K562 (cell line): Measurements from ENCODE around the gene SIRT4. TPM values are rescaled to one million over a fixed set of nuclear protein-coding genes. Genes with fewer than 3 reads are reported as not detected.
A peak's percentile ranks its signal among the peaks of the same experiment; 100 is the strongest.

Source experiments
- ATF1 ChIP-seq, 2 experiments: fragments of 450-650 bp in 1 of 2; IDR thresholded peaks; 2 replicates each; pipeline ENCODE4 v1.6.1; 2016; ENCODE audit warnings: missing compliant biosample characterization in 1 of 2, missing genetic modification characterization in 1 of 2
- KDM5B ChIP-seq: fragments of 200-600 bp; sonication (generic); IDR thresholded peaks from 2 replicates; pipeline ENCODE4 v1.6.1; 2012; ENCODE audit warnings: low read depth, mild to moderate bottlenecking, moderate library complexity, low read length, control low read depth, inconsistent platforms; ENCODE audit not compliant: insufficient replicate concordance
- ZBTB8A ChIP-seq: fragments of 450-650 bp; IDR thresholded peaks from 2 replicates; pipeline ENCODE4 v1.6.1; 2018; ENCODE audit warnings: mild to moderate bottlenecking, moderate library complexity; ENCODE audit not compliant: partially characterized antibody
- polyA plus RNA-seq, 8 experiments: library from polyadenylated mRNA; depleted of rRNA in 4 of 8; stranded (reverse) in 5 of 8; unstranded in 3 of 8; fragments of >200 nt; fragmentation: Nextera tagmentation in 2 of 8; fragmentation: Illumina TruSeq in 1 of 8; extraction: Ambion mirVana in 2 of 8; extraction: Trizol in 1 of 8; gene quantifications; 2 replicates each; pipeline versions ENCODE4 v1.2.1 to v1.2.3, GENCODE V29; 2011 to 2014; ENCODE audit warnings: inconsistent platforms in 1 of 8, missing spikeins in 1 of 8
- total RNA-seq, 7 experiments: library from RNA; depleted of rRNA in 6 of 7; stranded (reverse); fragments of >200 nt in 6 of 7; fragmentation: Illumina TruSeq in 2 of 7; extraction: Trizol in 2 of 7; gene quantifications; 2 replicates each; pipeline versions ENCODE4 v1.2.1 to v1.2.3, GENCODE V29; 2011 to 2021; ENCODE audit warnings: low replicate concordance in 1 of 7
- TF ChIP-seq, protein P1 (sequence below): fragments of 250-450 bp; sonication (Bioruptor Pico); IDR thresholded peaks from 2 replicates; pipeline ENCODE4 v1.8.0; 2021; ENCODE audit warnings: moderate library complexity, mild to moderate bottlenecking, inconsistent platforms
- TF ChIP-seq, protein P2 (sequence below), 2 experiments: IDR thresholded peaks; 2 replicates each; pipeline ENCODE4 v1.6.1; 2012; ENCODE audit warnings: improper control_type of control experiment in 2 of 2, low read depth in 2 of 2, low read length in 2 of 2, borderline replicate concordance in 1 of 2
- TF ChIP-seq, protein P3 (sequence below): fragments of 450-650 bp; formaldehyde crosslinking; IDR thresholded peaks from 2 replicates; pipeline ENCODE4 v1.4.0; 2020; ENCODE audit warnings: mild to moderate bottlenecking, mixed read lengths
- TF ChIP-seq, protein P4 (sequence below), 2 experiments: fragments of 450-650 bp; formaldehyde crosslinking in 1 of 2; IDR thresholded peaks; 2 replicates each; pipeline versions ENCODE4 v1.4.0 to v1.6.1; 2014 to 2020; ENCODE audit warnings: mild to moderate bottlenecking in 2 of 2, borderline replicate concordance in 1 of 2, low read depth in 1 of 2
- TF ChIP-seq, protein P5 (sequence below): sonication (generic); formaldehyde crosslinking; IDR thresholded peaks from 2 replicates; pipeline ENCODE4 v1.8.0; 2022; ENCODE audit warnings: mild to moderate bottlenecking, missing genetic modification reagents

SIRT4 gene
- total and polyA plus RNA-seq, 9 of the 15 experiments (the other 6 are each of a cell fraction or from before 2014, with no cell fraction given) = 0.86 to 5.2 (median 2.4) TPM

DNA sequence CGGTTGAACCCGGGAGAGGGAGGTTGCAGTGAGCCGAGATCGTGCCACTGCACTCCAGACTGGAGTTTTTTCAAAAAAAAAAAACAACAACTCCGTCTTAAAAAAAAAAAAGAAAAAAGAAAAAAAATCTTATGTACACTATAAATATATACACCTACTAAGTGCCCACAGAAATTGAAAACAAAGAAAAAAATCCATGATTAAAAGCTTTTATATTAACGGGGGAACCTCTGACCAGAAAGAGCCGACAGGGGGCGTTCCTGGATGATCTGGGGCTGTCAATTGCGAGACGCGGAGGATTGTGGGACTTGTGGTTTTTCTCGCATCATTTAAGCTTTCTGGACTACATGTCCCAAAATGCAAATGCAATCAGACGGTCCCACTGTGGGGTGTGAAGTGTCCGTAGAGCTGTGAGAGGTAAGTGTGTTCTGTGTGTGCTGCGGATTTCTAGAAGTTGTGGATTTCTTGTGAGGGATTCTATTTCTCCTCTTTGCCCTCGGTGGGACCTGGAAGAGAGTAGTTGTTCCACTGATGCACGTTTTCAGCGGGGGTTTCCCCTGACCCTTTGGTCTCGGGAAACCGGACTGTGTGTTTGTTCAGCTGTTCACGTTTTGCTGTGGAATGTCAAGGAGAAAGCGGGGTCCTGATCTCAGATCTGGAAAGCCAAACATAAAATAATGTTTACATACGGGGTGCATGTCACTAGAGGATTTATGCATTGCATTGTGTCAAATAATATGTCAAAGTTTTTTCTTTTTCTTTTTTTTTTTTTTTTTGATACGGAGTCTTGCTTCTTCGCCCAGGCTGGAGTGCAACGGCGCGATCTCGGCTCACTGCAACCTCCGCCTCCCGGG, at the start of gene SIRT4 (continued):
- TF ChIP-seq, protein P1, sequence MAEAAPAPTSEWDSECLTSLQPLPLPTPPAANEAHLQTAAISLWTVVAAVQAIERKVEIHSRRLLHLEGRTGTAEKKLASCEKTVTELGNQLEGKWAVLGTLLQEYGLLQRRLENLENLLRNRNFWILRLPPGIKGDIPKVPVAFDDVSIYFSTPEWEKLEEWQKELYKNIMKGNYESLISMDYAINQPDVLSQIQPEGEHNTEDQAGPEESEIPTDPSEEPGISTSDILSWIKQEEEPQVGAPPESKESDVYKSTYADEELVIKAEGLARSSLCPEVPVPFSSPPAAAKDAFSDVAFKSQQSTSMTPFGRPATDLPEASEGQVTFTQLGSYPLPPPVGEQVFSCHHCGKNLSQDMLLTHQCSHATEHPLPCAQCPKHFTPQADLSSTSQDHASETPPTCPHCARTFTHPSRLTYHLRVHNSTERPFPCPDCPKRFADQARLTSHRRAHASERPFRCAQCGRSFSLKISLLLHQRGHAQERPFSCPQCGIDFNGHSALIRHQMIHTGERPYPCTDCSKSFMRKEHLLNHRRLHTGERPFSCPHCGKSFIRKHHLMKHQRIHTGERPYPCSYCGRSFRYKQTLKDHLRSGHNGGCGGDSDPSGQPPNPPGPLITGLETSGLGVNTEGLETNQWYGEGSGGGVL (CRISPR knock-in tag) = no peak
- TF ChIP-seq ATF1 (CRISPR knock-in tag; IDR thresholded peaks at IDR 0.05) (no peak), ATF1 (tag; IDR thresholded peaks at IDR 0.05) (peak; percentile 80), ZBTB8A (peak; percentile 27), KDM5B (no peak)
- TF ChIP-seq, protein P2, sequence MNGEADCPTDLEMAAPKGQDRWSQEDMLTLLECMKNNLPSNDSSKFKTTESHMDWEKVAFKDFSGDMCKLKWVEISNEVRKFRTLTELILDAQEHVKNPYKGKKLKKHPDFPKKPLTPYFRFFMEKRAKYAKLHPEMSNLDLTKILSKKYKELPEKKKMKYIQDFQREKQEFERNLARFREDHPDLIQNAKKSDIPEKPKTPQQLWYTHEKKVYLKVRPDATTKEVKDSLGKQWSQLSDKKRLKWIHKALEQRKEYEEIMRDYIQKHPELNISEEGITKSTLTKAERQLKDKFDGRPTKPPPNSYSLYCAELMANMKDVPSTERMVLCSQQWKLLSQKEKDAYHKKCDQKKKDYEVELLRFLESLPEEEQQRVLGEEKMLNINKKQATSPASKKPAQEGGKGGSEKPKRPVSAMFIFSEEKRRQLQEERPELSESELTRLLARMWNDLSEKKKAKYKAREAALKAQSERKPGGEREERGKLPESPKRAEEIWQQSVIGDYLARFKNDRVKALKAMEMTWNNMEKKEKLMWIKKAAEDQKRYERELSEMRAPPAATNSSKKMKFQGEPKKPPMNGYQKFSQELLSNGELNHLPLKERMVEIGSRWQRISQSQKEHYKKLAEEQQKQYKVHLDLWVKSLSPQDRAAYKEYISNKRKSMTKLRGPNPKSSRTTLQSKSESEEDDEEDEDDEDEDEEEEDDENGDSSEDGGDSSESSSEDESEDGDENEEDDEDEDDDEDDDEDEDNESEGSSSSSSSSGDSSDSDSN (IDR thresholded peaks at IDR 0.05; ENCODE audit: borderline replicate concordance in 1 of 2, low read depth in 2 of 2, low read length in 2 of 2) = no peak
- TF ChIP-seq, protein P3, sequence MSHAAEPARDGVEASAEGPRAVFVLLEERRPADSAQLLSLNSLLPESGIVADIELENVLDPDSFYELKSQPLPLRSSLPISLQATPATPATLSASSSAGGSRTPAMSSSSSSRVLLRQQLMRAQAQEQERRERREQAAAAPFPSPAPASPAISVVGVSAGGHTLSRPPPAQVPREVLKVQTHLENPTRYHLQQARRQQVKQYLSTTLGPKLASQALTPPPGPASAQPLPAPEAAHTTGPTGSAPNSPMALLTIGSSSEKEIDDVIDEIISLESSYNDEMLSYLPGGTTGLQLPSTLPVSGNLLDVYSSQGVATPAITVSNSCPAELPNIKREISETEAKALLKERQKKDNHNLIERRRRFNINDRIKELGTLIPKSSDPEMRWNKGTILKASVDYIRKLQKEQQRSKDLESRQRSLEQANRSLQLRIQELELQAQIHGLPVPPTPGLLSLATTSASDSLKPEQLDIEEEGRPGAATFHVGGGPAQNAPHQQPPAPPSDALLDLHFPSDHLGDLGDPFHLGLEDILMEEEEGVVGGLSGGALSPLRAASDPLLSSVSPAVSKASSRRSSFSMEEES (CRISPR knock-in tag) = no peak
- TF ChIP-seq, protein P4, sequence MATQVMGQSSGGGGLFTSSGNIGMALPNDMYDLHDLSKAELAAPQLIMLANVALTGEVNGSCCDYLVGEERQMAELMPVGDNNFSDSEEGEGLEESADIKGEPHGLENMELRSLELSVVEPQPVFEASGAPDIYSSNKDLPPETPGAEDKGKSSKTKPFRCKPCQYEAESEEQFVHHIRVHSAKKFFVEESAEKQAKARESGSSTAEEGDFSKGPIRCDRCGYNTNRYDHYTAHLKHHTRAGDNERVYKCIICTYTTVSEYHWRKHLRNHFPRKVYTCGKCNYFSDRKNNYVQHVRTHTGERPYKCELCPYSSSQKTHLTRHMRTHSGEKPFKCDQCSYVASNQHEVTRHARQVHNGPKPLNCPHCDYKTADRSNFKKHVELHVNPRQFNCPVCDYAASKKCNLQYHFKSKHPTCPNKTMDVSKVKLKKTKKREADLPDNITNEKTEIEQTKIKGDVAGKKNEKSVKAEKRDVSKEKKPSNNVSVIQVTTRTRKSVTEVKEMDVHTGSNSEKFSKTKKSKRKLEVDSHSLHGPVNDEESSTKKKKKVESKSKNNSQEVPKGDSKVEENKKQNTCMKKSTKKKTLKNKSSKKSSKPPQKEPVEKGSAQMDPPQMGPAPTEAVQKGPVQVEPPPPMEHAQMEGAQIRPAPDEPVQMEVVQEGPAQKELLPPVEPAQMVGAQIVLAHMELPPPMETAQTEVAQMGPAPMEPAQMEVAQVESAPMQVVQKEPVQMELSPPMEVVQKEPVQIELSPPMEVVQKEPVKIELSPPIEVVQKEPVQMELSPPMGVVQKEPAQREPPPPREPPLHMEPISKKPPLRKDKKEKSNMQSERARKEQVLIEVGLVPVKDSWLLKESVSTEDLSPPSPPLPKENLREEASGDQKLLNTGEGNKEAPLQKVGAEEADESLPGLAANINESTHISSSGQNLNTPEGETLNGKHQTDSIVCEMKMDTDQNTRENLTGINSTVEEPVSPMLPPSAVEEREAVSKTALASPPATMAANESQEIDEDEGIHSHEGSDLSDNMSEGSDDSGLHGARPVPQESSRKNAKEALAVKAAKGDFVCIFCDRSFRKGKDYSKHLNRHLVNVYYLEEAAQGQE (IDR thresholded peaks at IDR 0.05; ENCODE audit: borderline replicate concordance) = no peak
- TF ChIP-seq, protein P4 (CRISPR knock-in tag; IDR thresholded peaks at IDR 0.05; ENCODE audit: low read depth) = no peak
- TF ChIP-seq, protein P5, sequence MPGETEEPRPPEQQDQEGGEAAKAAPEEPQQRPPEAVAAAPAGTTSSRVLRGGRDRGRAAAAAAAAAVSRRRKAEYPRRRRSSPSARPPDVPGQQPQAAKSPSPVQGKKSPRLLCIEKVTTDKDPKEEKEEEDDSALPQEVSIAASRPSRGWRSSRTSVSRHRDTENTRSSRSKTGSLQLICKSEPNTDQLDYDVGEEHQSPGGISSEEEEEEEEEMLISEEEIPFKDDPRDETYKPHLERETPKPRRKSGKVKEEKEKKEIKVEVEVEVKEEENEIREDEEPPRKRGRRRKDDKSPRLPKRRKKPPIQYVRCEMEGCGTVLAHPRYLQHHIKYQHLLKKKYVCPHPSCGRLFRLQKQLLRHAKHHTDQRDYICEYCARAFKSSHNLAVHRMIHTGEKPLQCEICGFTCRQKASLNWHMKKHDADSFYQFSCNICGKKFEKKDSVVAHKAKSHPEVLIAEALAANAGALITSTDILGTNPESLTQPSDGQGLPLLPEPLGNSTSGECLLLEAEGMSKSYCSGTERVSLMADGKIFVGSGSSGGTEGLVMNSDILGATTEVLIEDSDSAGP (CRISPR knock-in tag) = no peak
